Anterior cingulate cortex (tissue), 58 donors: ENCODE measurements around the gene GRHL1.

Source experiments
- DNase-seq, 58 donors: peaks; one replicate each; lab custom pipeline; 2025; lab: John Stamatoyannopoulos, UW

Gene GRHL1

GRCh38 chr2:9971105-9971818 is 19.8 kb downstream of the GRHL1 start:
- no peak for DNase-seq

DNA sequence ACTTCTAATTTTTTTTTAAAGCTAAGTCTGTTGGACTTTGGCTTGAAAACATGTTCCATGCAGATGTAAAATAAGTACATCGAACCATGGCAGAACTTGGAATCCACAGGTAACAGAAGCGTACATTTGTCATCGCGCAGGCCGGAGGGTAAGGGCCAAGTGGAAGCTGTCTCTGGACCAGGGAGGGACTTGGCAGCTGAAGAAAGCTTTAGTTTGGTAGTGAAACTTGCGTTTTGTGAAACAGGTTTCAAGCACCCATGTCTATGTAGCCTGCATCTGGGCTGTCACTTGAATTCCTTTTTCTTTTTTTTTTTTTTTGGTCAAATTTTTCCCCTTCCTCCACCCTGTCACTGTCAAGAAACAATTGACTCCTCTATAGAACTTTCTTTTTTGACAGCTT is 20.4 kb downstream of the GRHL1 start:
- DNase-seq, result no peak

DNA sequence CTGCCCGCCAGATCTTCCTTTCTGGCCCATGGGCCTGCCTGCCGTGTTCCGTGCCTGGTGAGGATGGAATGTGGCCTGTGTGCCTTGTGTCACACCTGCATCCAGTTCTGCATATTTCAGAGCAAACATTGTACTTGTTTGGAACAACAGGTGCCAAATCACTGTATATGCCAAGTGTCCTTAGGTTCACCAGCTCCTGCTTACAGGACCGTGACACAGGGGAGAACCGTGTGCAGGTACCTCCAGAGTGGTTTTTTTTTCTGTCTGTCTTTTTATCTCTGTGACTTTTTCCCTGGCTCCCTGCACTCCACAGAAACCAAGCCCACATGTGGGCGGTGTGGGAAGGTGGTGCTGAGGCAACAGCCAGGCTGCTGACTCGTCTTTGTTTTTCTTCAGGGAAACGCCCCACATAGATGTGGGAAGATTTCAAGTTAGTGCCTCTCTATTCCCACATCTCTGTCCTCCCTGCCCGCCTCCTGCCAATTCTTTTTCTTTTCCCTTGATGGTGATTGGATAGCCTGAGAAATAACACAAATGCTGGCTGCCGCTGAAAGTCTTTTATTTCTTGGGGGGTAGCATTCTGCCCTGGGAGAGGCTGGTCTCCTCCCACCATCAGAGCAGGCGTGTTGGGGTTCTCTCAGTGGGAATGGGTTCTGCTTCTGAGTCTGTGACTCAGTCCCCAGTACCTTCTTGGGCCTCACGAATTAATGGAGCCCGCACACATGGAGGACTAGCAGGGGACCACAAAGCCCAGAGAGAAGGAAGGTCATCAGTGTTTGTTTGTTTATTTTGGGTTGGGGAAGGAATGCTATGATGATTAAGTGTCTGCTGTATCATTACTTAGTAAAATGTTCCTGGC is 21.4 kb downstream of the GRHL1 start:
- DNase-seq, result peak in 14 of 58 donors; percentile 4 to 55 (median 20)

GRCh38 chr2:9973690-9974089 is 22.2 kb downstream of the GRHL1 start:
- no peak for DNase-seq

GRCh38 chr2:9974343-9974742 is 22.9 kb downstream of the GRHL1 start:
- DNase-seq, result no peak

- DNase-seq, result no peak
Observed at GRCh38 chr2:9975328-9975727, 23.8 kb downstream of the GRHL1 start.

- no peak for DNase-seq
Observed at GRCh38 chr2:9975805-9976447, 24.4 kb downstream of the GRHL1 start.

DNA sequence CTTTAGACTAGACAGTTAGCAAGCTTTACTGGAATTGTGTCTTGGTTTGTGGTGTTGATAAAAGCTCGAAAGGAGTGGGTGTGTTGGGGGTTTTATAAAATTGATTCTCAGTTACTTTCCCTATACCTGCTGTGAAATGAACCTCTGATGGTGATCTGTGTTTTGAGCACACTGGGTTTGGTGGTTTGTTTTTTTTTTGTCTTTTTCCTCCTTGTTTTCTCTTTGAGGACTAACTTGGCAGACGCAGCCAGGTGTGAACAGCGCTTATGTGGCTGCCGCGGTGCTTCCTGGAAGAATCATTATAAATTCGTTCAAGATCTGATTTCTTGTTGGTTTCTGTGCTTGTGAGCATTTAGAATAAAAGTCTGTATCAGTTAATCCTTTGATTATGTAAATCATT is 28.5 kb downstream of the GRHL1 start:
- no peak for DNase-seq

DNA sequence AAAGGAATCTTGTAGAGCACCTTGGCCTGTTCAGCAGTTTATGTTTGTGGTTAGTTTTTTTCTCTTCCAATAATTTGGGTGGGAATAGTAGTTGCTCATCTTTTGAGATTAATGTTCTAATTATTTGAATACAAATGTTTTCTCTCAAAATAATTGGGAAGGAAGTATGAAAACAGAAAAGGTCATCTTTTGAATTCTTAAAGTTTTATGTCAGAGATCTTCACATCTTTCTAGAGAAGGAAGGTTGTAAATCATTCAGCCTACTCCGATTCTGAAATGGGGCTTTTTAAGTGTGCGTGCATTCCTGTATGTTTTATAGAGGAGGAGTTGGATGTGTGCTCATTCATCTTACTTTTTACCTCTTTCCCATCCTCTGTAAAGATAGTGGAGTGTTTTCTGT is 29.0 kb downstream of the GRHL1 start:
- no peak for DNase-seq

DNA sequence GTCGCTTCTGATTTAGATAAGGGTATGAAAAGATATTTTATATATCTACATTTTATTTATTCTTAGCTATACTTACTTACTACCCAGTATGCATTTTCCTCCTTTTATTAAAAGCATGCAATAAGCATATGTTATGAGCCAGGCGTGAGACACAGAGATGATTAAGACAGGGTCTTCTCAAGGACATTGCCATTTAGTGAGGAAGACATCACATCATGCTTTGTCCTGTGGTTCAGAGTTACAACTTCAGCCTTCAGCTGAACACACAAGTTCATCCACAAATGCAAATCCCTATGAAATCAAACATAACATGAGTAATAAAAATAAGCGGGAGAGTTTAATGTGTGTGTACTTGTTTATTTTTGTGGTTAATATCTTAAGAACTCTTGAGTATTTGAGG is 30.2 kb downstream of the GRHL1 start:
- no peak for DNase-seq

DNA sequence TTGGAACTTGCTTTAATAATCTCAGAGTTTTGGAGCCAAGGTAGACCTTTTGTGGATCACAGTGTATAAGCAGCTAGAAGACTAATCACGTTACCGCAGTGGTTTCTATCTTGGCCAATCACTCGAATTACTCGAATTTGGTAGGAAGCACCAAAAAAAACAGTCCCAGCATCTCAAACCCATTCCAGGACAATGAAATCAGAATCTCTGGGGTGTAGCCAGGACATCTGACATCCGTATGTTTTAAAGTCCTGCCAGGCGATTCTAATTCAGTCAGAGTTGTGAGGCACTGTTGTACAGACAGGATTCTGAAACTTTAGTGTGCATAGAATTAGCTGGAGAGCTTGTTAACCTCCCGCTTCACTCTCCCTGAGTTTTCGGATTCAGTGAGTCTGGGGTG is 30.8 kb downstream of the GRHL1 start:
- no peak for DNase-seq

DNA sequence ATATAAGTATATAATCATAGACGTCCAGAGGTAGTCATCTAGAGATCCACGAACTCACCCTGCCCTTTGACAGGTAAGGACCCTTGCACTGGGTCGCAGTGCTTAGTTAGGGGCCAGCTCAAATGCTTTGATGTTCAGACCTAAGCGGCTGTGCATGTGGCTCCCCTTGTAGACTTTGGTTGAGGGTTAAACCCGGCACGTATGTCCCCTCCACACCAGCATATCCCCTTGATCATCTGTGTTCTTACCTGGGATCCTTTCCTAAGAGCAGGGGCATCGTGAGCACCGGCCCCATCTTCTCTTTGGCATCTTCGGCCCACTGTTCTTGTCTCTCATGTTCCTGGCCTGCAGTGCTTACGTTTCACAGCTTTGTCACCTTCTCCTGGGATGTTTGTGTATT is 31.4 kb downstream of the GRHL1 start:
- no peak for DNase-seq

- DNase-seq, result no peak
Observed at GRCh38 chr2:9983401-9984216, 32.1 kb downstream of the GRHL1 start.

DNA sequence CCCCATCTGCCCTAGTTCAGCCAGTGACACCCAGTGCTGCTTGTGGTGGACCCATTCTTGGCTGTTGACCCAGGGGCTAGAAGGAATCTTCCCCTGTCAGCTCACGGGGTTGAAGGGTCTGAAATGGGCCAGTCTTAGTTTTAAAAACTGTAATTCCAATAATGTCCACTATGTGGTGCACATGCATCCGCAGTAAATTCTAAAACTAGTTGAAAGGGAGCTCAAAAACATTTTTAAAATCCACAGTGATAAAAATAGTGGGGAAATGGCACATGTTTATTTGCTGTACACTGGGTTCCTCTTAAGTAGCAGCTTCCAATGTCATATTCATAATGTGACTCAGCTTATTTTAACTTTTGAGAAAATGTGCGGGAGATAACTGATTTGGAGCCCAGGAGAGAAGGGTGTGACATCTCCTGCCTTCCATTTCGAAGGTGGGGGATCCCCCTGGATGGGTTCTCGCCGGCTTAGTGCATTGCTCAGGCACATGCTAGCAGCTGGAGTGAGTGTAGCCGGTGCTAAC is 32.8 kb downstream of the GRHL1 start:
- no peak for DNase-seq

GRCh38 chr2:9984871-9985480 is 33.5 kb downstream of the GRHL1 start:
- DNase-seq, result no peak

DNA sequence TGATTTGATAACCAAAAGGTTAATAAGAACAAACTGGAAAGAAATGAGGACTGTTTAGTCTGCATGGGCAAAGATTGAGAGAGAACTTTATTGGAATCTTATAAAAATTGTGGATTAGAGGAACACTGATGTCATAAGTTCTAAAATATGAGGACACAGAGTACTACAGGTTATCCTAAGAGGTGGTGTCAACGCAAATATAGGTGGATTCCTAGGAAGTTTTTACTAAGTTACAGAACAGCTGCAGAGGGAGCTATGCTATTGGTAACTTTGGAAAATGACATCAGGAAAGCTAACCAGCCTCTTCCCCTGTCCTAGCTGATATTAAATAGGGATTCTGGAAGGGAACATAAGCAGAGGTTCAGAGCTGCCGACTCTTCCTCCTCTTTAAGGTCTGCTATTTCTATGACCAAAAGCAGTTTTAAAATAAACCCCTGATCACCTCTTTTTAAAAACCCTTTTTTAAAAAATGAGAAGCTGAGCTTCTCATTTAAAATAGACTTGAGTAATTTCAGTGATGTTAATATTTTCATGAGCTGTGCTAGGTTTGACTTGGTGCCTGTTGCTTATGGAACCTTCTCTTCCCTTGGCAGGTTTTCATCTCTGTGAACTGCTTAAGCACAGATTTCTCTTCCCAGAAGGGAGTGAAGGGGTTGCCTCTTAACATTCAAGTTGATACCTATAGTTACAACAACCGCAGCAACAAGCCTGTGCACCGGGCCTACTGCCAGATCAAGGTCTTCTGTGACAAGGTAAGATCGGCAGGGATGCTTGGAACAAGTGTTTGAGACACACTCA is 34.2 kb downstream of the GRHL1 start:
- DNase-seq, result no peak

DNA sequence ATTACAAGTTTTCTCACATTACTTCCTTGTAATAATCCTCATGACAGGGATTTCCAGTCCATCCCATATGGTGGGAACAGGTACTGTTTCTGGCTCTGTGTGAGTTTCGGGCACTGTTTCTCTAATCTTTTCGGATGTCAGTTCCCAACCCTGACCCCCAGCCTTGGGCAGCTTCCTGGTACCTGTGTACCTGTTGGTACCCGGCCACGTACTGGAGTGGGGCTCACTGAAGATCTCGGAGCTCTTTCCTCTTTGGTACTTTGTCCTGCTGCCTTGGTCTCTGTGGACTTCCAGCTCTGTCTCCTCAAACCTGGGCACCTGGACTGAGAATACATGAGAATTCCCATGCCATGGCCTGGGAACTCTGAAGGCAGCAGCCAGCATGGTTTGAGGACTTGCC is 36.8 kb downstream of the GRHL1 start:
- DNase-seq, result no peak

- peak in 4 of 58 donors; percentile 9 to 19 (median 16) for DNase-seq
Observed at GRCh38 chr2:9990736-9991135, 39.2 kb downstream of the GRHL1 start.

DNA sequence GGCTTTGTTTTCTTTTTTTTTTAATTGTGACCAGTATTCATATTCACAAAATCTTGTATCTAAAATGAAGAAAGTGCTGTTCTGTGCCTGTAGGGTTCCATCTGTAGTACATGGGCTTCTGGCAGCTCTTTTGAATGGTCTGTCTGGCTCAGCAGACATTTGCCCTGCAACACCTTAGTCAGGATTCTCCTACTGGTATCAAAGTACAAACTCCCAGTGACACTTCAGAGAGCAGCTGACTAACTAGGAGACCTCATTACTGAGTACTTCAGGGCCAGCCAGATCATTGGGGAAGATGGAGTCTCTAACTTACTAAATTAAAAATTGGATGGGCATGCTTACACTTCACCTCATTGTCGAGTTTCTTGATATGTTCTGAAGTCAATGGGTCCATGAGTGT is 39.7 kb downstream of the GRHL1 start:
- DNase-seq, result no peak
